ENCODE measurements around the gene SUPT3H. TPM values are rescaled to one million over a fixed set of nuclear protein-coding genes. Genes with fewer than 3 reads are reported as not detected.
"Not testable (repeated sequence)": the region's sequence is repeated elsewhere in the genome, so short reads cannot be mapped to it uniquely, and the experiment has no call there.

The SUPT3H gene
- total RNA-seq, 1 donor from 2014 or later: 7.9 TPM

DNA sequence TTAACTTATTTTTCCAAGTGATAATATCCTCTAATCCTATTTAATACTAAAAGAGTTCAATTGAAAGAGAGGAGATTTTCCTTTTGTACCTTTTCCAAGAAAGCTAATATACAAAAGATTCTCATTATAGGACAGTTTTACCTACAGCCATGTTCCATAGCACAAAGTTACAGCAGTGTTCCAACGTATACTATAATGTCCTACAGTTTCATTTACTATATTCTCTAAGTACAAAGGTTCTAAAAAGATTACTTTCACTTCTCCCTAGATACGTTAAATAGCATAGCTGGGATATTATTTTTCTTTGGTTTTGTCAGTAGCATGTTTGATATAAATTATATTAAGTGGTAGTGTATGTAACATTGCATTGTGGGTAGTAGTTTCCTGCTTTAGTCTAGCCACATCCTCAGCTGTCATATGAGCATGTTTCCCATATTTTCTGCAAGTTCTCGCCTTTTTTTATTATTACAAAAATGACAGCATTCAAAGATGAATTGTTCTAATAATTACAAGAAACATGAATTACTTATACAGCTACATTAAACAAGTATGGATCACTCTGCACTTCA lies 54.0 kb downstream of the SUPT3H start:
- DNase-seq: no peak

- DNase-seq: no peak
Observed at GRCh38 chr6:45320349-45320748, 57.4 kb downstream of the SUPT3H start.

GRCh38 chr6:45314146-45314545 lies 63.6 kb downstream of the SUPT3H start:
- DNase-seq: no peak

- DNase-seq: no peak
Observed at GRCh38 chr6:45310118-45310788, 67.5 kb downstream of the SUPT3H start.

GRCh38 chr6:45305546-45305945 lies 72.2 kb downstream of the SUPT3H start:
- DNase-seq: no peak

GRCh38 chr6:45302832-45303231 lies 74.9 kb downstream of the SUPT3H start:
- DNase-seq: no peak

- no peak for DNase-seq
Observed at GRCh38 chr6:45301348-45302142, 76.2 kb downstream of the SUPT3H start.

DNA sequence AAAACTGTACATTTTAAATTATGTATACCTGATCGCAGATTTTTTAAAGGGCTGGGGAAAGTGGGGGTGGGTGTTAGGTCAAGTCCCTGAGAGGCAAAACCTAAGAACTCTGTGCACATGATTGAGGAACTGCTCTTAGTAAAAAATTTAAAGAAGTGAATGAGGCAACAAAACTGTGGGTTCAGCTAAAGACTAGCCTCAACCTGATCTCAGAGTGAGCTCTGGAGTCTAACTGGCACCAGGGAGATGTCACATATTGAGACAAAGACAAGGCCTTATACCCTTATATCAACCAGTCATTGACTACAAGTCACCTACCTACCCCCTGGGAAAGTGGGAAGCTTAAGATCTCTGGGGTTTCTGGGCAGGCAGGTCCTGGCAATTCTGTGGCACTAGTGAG lies 77.0 kb downstream of the SUPT3H start:
- DNase-seq: no peak

- no peak for DNase-seq
Observed at GRCh38 chr6:45299096-45299581, 78.6 kb downstream of the SUPT3H start.

DNA sequence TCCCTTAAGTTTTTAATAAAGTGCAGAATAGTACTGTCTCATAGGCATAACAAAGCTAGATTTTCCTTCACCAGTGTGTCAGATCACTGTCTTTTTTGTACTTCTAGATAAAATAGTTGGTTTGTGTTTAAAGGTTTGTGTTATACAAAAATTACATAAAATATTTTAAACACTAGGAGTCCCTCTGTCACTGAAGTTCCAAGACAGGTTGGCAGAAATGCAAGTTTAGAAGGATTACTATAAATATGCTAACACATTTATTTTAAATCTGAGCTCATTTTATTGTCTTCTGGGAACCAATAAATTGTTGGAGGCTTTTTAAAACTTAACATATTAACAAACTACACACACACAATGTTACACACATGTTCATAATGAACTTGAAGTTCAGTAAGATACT lies 80.4 kb downstream of the SUPT3H start:
- no peak for DNase-seq

GRCh38 chr6:45294065-45294701 lies 83.6 kb downstream of the SUPT3H start:
- not testable (repeated sequence) for DNase-seq

GRCh38 chr6:45293306-45293705 lies 84.4 kb downstream of the SUPT3H start:
- DNase-seq: no peak

- DNase-seq: no peak
Observed at GRCh38 chr6:45289751-45290514, 87.8 kb downstream of the SUPT3H start.

DNA sequence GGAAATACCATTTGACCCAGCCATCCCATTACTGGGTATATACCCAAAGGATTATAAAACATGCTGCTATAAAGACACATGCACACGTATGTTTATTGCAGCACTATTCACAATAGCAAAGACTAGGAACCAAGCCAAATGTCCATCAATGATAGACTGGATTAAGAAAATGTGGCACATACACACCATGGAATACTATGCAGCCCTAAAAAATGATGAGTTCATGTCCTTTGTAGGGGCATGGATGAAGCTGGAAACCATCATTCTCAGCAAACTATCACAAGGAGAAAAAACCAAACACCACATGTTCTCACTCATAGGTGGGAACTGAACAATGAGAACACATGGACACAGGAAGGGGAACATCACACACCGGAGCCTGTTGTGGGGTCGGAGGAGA lies 91.0 kb downstream of the SUPT3H start:
- not testable (repeated sequence) for DNase-seq

GRCh38 chr6:45278367-45278766 lies 99.4 kb downstream of the SUPT3H start:
- no peak for DNase-seq

DNA sequence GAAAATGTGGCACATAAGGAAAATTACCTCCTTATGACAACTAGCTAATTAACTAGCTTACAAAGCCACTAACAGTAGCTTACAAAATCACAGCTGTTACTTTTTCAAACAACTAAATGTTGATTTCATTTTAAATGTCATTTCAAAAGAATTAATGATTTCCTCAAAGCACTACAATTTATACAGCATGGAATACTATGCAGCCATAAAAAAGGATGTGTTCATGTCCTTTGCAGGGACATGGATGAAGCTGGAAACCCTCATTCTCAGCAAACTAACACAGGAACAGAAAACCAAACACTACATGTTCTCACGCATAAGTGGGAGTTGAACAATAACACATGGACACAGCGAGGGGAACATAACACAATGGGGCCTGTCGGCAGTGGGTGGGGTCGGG lies 100.0 kb downstream of the SUPT3H start:
- not testable (repeated sequence) for DNase-seq

DNA sequence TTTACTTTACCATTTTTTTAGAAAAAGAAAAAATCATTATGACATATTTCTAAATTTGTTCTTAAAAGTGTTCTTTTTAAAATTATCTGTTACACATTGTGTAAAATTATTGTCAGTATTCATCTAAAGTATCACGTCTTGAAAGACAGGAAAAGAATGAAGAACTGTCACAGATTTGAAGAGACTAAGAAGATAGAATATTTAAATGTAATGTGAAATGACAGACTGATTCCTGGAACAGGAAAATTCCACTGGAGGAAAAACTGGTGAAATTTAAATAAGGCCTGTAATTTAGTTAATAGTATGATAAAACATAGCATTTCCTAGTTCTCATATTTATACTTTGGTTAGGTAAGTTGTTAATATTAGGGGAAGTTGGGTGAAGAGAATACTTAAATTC lies 102.4 kb downstream of the SUPT3H start:
- no peak for DNase-seq

DNA sequence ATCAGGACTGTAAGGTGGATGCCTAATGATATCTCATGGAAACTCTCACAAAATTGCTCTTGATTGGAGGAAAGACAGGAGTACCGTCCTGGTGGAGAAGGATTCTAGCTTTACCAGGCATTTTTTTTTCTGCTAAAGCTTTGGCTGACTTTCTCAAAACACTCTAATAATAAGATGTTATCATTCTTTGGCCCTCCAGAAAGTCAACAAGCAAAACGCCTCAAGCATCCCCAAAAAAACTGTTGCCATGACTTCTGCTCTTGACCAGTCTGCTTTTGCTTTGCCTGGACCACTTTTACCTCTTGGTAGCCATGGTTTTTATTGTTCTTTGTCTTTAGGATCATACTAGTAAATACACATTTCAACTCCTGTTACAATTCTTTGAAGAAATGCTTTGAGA lies 105.1 kb downstream of the SUPT3H start:
- no peak for DNase-seq

DNA sequence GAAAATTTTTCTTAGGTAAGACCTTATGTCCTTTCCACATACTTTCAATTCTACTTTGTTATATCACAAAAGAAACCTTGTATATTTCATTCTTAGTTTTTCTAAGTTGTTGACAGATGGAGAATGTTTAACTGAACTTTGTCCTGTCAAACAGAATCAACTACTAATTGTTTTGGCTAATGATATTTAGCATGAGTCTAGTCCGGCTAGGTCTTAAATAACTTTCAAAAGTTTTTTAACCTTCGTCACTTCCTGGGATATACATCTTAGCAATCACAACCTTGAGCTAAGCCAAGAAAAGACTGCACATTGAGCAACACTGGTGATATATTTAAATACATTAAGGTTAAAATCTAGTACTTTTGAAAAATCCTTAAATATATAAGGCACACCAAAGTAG lies 112.5 kb downstream of the SUPT3H start:
- no peak for DNase-seq

DNA sequence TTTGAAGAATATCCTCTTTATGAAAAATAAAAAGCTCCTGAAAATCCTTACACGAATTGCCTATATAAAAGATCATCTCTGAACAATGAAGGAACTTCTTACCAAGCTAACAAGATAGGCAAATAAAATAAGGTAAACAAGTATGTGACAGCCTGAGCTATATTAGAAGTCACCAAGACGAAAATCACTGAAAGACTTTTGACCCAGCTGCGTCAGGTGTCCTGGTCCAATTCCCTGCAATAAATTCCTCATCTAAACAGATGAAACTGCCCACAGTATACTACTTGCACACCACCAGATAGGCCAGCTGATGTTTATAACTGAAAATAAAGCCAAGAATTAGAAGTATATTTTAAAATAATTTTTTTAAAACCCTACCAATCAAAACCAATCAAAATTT lies 117.0 kb downstream of the SUPT3H start:
- no peak for DNase-seq

DNA sequence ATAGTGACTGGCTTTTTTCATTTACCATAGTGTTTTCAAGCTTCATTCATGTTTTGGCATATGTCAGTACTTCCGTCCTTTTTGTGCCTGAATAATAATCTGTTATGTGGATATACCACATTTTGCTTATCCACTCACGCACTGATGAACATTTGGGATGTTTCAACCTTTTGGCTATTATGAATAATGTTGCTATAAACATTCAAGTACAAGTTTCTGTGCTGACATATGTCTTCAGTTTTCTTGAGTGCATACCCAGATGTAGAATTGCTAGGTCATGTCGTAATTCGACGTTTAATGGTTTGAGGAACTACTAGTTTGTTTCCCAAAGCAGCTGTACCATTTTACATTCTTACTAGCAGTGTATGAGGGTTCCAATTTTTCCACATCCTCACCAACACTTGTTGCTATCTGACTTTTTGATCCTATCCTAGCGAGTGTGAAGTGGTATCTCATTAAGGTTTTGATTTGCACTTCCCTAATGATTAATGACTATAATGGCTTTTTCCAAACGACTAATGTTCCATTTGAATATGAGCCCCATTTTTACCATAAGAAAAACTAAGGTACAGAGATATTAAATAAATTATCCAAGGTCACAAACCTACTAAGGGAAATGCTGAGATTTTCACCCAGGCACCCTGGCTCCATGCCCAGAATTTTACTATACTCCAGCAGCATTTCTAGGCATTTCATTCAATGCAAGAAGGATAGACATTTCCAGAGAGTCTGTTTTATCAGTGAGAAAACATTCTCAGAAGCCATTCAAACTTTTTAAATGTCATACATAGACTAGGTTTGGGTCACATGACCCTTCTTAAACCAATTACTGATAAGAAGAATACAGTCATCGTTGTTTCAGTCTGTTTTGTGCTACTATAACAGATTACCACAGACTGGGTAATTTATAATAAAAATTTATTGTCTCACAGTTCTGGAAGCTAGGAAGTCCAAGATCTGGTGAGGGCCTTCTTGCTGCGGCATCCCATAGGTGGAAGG lies 120.7 kb downstream of the SUPT3H start:
- no peak for DNase-seq

Data from tongue (tissue), 2 donors.